Measurements from ENCODE around the gene RLN3.

Gene RLN3

GRCh38 chr19:14054099-14054498 lies 26.2 kb downstream of the RLN3 start:
- no peak for DNase-seq (ENCODE audit: low spot score)

- DNase-seq (ENCODE audit: low spot score) = no peak
Measured at GRCh38 chr19:14054721-14055120, 26.8 kb downstream of the RLN3 start.

GRCh38 chr19:14055396-14055795 lies 27.4 kb downstream of the RLN3 start:
- no peak for DNase-seq (ENCODE audit: low spot score)

- no peak for DNase-seq (ENCODE audit: low spot score)
Measured at GRCh38 chr19:14056069-14056666, 28.2 kb downstream of the RLN3 start.

- DNase-seq (ENCODE audit: low spot score) = no peak
Measured at GRCh38 chr19:14056741-14057356, 28.9 kb downstream of the RLN3 start.

GRCh38 chr19:14058182-14059092 lies 30.5 kb downstream of the RLN3 start:
- DNase-seq (ENCODE audit: low spot score) = no peak

GRCh38 chr19:14059093-14059480 lies 31.1 kb downstream of the RLN3 start:
- no peak for DNase-seq (ENCODE audit: low spot score)

GRCh38 chr19:14059652-14060155 lies 31.8 kb downstream of the RLN3 start:
- DNase-seq (ENCODE audit: low spot score) = no peak

GRCh38 chr19:14061081-14061749 lies 33.3 kb downstream of the RLN3 start:
- DNase-seq (ENCODE audit: low spot score) = no peak

GRCh38 chr19:14061751-14062557 lies 34.0 kb downstream of the RLN3 start, which contains the start of gene PALM3:
Gene PALM3, minus strand, starts transcription at chr19:14062076. Its CDS starts 96 bp downstream, at chr19:14061980.
- DNase-seq (ENCODE audit: low spot score) = no peak

GRCh38 chr19:14062558-14062855 lies 34.6 kb downstream of the RLN3 start:
- no peak for DNase-seq (ENCODE audit: low spot score)

GRCh38 chr19:14063105-14063504 lies 35.2 kb downstream of the RLN3 start:
- no peak for DNase-seq (ENCODE audit: low spot score)

GRCh38 chr19:14066134-14066533 lies 38.2 kb downstream of the RLN3 start:
- DNase-seq (ENCODE audit: low spot score) = no peak

GRCh38 chr19:14070268-14071050 lies 42.5 kb downstream of the RLN3 start:
- DNase-seq (ENCODE audit: low spot score) = no peak

- no peak for DNase-seq (ENCODE audit: low spot score)
Measured at GRCh38 chr19:14072535-14073260, 44.8 kb downstream of the RLN3 start, which contains the start of gene MISP3. Gene MISP3, plus strand, starts transcription at chr19:14072786. Its CDS starts 524 bp downstream, at chr19:14073310.

GRCh38 chr19:14073261-14073924 lies 45.4 kb downstream of the RLN3 start:
- peak; percentile 89 for DNase-seq (ENCODE audit: low spot score)

GRCh38 chr19:14073925-14074838 lies 46.2 kb downstream of the RLN3 start:
- no peak for DNase-seq (ENCODE audit: low spot score)

GRCh38 chr19:14078411-14078810 lies 50.5 kb downstream of the RLN3 start:
- no peak for DNase-seq (ENCODE audit: low spot score)

All from left forelimb (tissue), 1 donor.